Fibroblast of lung (primary cell): Measurements from ENCODE around the gene CCDC50. TPM values are rescaled to one million over a fixed set of nuclear protein-coding genes. Genes with fewer than 3 reads are reported as not detected.
A peak's percentile ranks its signal among the peaks of the same experiment; 100 is the strongest.

ENCODE experiments used
- DNase-seq, 2 donors: peaks; one replicate each; pipeline versions ENCODE4 v3.0.0 to v3.0.0-alpha.2; 2010; ENCODE audit warnings: low read depth in 2 of 2
- H2AFZ ChIP-seq: 2 replicates; pipeline ENCODE4 v1.5.1; 2012; ENCODE audit warnings: low read length, control low read depth, inconsistent platforms
- H3K27ac ChIP-seq: 2 replicates; pipeline ENCODE4 v1.5.1; 2011; ENCODE audit warnings: low read length, control low read depth; ENCODE audit not compliant: insufficient read depth
- H3K27me3 ChIP-seq: 2 replicates; pipeline ENCODE4 v1.5.1; 2011; ENCODE audit warnings: mild to moderate bottlenecking, low read length; ENCODE audit not compliant: control insufficient read depth, insufficient read depth
- H3K36me3 ChIP-seq: 2 replicates; pipeline ENCODE4 v1.5.1; 2011; ENCODE audit warnings: low read length; ENCODE audit not compliant: control insufficient read depth, insufficient read depth
- H3K4me1 ChIP-seq: 2 replicates; pipeline ENCODE4 v1.5.1; 2011; ENCODE audit warnings: low read length; ENCODE audit not compliant: control insufficient read depth, insufficient read depth; ENCODE audit errors: extremely low read depth
- H3K4me2 ChIP-seq: 2 replicates; pipeline ENCODE4 v1.5.1; 2011; ENCODE audit warnings: low read length, control low read depth; ENCODE audit not compliant: insufficient read depth; ENCODE audit errors: extremely low read depth
- H3K4me3 ChIP-seq, 4 experiments: fragments of 200-600 bp in 1 of 4; sonication (generic) in 1 of 4; replicated peaks in 1 of 4; 2 replicates each; pipeline ENCODE4 v1.5.1; 2011 to 2016; ENCODE audit warnings: low read length in 4 of 4, low read depth in 3 of 4, mild to moderate bottlenecking in 3 of 4, control low read depth in 2 of 4, inconsistent platforms in 1 of 4, mixed read lengths in 1 of 4; ENCODE audit not compliant: insufficient read depth in 1 of 4; ENCODE audit errors: control extremely low read depth in 1 of 4
- H3K79me2 ChIP-seq: 2 replicates; pipeline ENCODE4 v1.5.1; 2012; ENCODE audit warnings: mild to moderate bottlenecking, low read length, inconsistent platforms; ENCODE audit not compliant: control insufficient read depth, insufficient read depth
- H3K9ac ChIP-seq: 2 replicates; pipeline ENCODE4 v1.5.1; 2011; ENCODE audit warnings: mild to moderate bottlenecking, low read length, control low read depth; ENCODE audit not compliant: insufficient read depth
- H3K9me3 ChIP-seq: 2 replicates; pipeline ENCODE4 v1.5.1; 2012; ENCODE audit warnings: low read depth, low read length; ENCODE audit not compliant: control insufficient read depth, insufficient read depth
- H4K20me1 ChIP-seq: 2 replicates; pipeline ENCODE4 v1.5.1; 2011; ENCODE audit warnings: low read length; ENCODE audit not compliant: control insufficient read depth, insufficient read depth; ENCODE audit errors: extremely low read depth
- CTCF ChIP-seq, 2 donors: IDR thresholded peaks in 1 of 2; conservative IDR thresholded peaks in 1 of 2; 1 replicate in 1 of 2; 2 replicates in 1 of 2; pipeline ENCODE4 v1.5.1; 2011 to 2012; ENCODE audit warnings: low read length in 2 of 2, control low read depth in 1 of 2, inconsistent platforms in 1 of 2, low read depth in 1 of 2, mild to moderate bottlenecking in 1 of 2
- EZH2 ChIP-seq: IDR thresholded peaks from 2 replicates; pipeline ENCODE4 v1.5.1; 2012; ENCODE audit warnings: low read length, control low read depth, mild to moderate bottlenecking; ENCODE audit errors: missing control alignments
- polyA plus RNA-seq, 2 donors: library from polyadenylated mRNA; depleted of rRNA in 1 of 2; stranded (reverse) in 1 of 2; unstranded in 1 of 2; fragments of >200 nt; gene quantifications; 2 replicates each; pipeline ENCODE4 v1.2.1, GENCODE V29; 2011 to 2012; ENCODE audit warnings: missing spikeins in 1 of 2
- total RNA-seq: library from RNA; depleted of rRNA; stranded (reverse); fragments of >200 nt; gene quantifications from 2 replicates; pipeline ENCODE4 v1.2.1, GENCODE V29; 2014

The CCDC50 gene
- total and polyA plus RNA-seq, 2 donors (not counting 1 experiment from before 2014, with no cell fraction given): 109 to 114 TPM

- Histone ChIP-seq H3K4me1 (no peaks in the 10 kb centered on the region), H3K9me3 (no peaks in the 10 kb centered on the region), H3K79me2 (no peaks in the 10 kb centered on the region), H4K20me1 (no peaks in the 10 kb centered on the region), H3K36me3 (no peaks in the 10 kb centered on the region), H3K27ac (no peak overlapping the region), H3K9ac (no peak overlapping the region), H2AFZ (no peak overlapping the region), H3K4me3 (no peak overlapping the region), H3K4me2 (no peak overlapping the region), H3K27me3 (no peaks in the 10 kb centered on the region)
- no peak for DNase-seq
- TF ChIP-seq EZH2: no peak
- TF ChIP-seq CTCF (conservative IDR thresholded peaks at IDR 0.05 in 1 of 2, IDR thresholded peaks at IDR 0.05 in 1 of 2; ENCODE audit: low read depth in 1 of 2, low read length in 2 of 2): no peak
Observed at GRCh38 chr3:191301782-191302411, 27.3 kb upstream of the CCDC50 start.

- H4K20me1 ChIP-seq: no peaks in the 10 kb centered on the region
- TF ChIP-seq CTCF (conservative IDR thresholded peaks at IDR 0.05 in 1 of 2, IDR thresholded peaks at IDR 0.05 in 1 of 2; ENCODE audit: low read depth in 1 of 2, low read length in 2 of 2) (no peak), EZH2 (no peak)
- H3K79me2 ChIP-seq: no peaks in the 10 kb centered on the region
- H3K4me3 ChIP-seq: no peak overlapping the region
- no peak overlapping the region for H3K4me2 ChIP-seq
- H3K9ac ChIP-seq: no peak overlapping the region
- no peaks in the 10 kb centered on the region for H3K4me1 ChIP-seq
- H2AFZ ChIP-seq: no peak overlapping the region
- no peaks in the 10 kb centered on the region for H3K27me3 ChIP-seq
- DNase-seq: no peak
- H3K36me3 ChIP-seq: no peaks in the 10 kb centered on the region
- H3K27ac ChIP-seq: no peak overlapping the region
- H3K9me3 ChIP-seq: no peaks in the 10 kb centered on the region
Observed at GRCh38 chr3:191302451-191302850, 26.7 kb upstream of the CCDC50 start.

GRCh38 chr3:191303596-191303995 lies 25.6 kb upstream of the CCDC50 start:
- no peaks in the 10 kb centered on the region for H3K79me2 ChIP-seq
- H2AFZ ChIP-seq: no peak overlapping the region
- no peak overlapping the region for H3K9ac ChIP-seq
- no peaks in the 10 kb centered on the region for H4K20me1 ChIP-seq
- H3K36me3 ChIP-seq: no peaks in the 10 kb centered on the region
- no peak overlapping the region for H3K4me2 ChIP-seq
- no peaks in the 10 kb centered on the region for H3K27me3 ChIP-seq
- DNase-seq: peak in 1 of 2 donors; percentile 41
- H3K4me1 ChIP-seq: no peaks in the 10 kb centered on the region
- H3K9me3 ChIP-seq: no peaks in the 10 kb centered on the region
- H3K4me3 ChIP-seq: no peak overlapping the region
- H3K27ac ChIP-seq: no peak overlapping the region
- no peak for TF ChIP-seq EZH2
- no peak for TF ChIP-seq CTCF (conservative IDR thresholded peaks at IDR 0.05 in 1 of 2, IDR thresholded peaks at IDR 0.05 in 1 of 2; ENCODE audit: low read depth in 1 of 2, low read length in 2 of 2)
